Lung microvascular endothelial cell (primary cell): ENCODE results near the gene PRRX1. TPM values are rescaled to one million over a fixed set of nuclear protein-coding genes. Genes with fewer than 3 reads are reported as not detected.

Experiments used
- DNase-seq, 2 donors: peaks; one replicate each; pipeline versions ENCODE4 v3.0.0 to v3.0.0-alpha.2; 2010; ENCODE audit warnings: low read depth in 2 of 2
- total RNA-seq: library from RNA; depleted of rRNA; stranded (reverse); fragments of >200 nt; gene quantifications from 2 replicates; pipeline ENCODE4 v1.2.1, GENCODE V29; 2014

The PRRX1 gene
- total RNA-seq, 1 donor from 2014 or later = under 0.01 TPM

- no peak for DNase-seq
Observed at GRCh38 chr1:170720661-170721060, 56.7 kb downstream of the PRRX1 start.

GRCh38 chr1:170721621-170722020 is 57.7 kb downstream of the PRRX1 start:
- no peak for DNase-seq

GRCh38 chr1:170723518-170723917 is 59.6 kb downstream of the PRRX1 start:
- no peak for DNase-seq

- DNase-seq = no peak
Observed at GRCh38 chr1:170725326-170725725, 61.4 kb downstream of the PRRX1 start.

- no peak for DNase-seq
Observed at GRCh38 chr1:170727963-170728362, 64.0 kb downstream of the PRRX1 start.

GRCh38 chr1:170729225-170730002 is 65.5 kb downstream of the PRRX1 start:
- peak in 1 of 2 donors; percentile 12 for DNase-seq

- DNase-seq = no peak
Observed at GRCh38 chr1:170730014-170730413, 66.1 kb downstream of the PRRX1 start.

- DNase-seq = peak; percentile 73 to 74
Observed at GRCh38 chr1:170730438-170730837, 66.5 kb downstream of the PRRX1 start.

GRCh38 chr1:170731566-170732251 is 67.8 kb downstream of the PRRX1 start:
- no peak for DNase-seq

- DNase-seq = no peak
Observed at GRCh38 chr1:170732252-170732588, 68.3 kb downstream of the PRRX1 start.

- no peak for DNase-seq
Observed at GRCh38 chr1:170734412-170735175, 70.7 kb downstream of the PRRX1 start.

GRCh38 chr1:170735366-170736263 is 71.7 kb downstream of the PRRX1 start:
- no peak for DNase-seq

- DNase-seq = no peak
Observed at GRCh38 chr1:170739803-170740202, 75.9 kb downstream of the PRRX1 start.

- DNase-seq = no peak
Observed at GRCh38 chr1:170741678-170742077, 77.7 kb downstream of the PRRX1 start.

GRCh38 chr1:170742600-170742999 is 78.7 kb downstream of the PRRX1 start:
- DNase-seq = no peak

GRCh38 chr1:170743083-170743482 is 79.2 kb downstream of the PRRX1 start:
- DNase-seq = no peak

- DNase-seq = no peak
Observed at GRCh38 chr1:170749549-170749948, 85.6 kb downstream of the PRRX1 start.

GRCh38 chr1:170749959-170750358 is 86.0 kb downstream of the PRRX1 start:
- no peak for DNase-seq

- no peak for DNase-seq
Observed at GRCh38 chr1:170755795-170756194, 91.9 kb downstream of the PRRX1 start.

GRCh38 chr1:170758992-170759391 is 95.1 kb downstream of the PRRX1 start:
- no peak for DNase-seq

- no peak for DNase-seq
Observed at GRCh38 chr1:170765279-170765678, 101.3 kb downstream of the PRRX1 start.
